Measurements from ENCODE around the gene NPIPB4.
"Not testable (repeated sequence)": the region's sequence is repeated elsewhere in the genome, so short reads cannot be mapped to it uniquely, and the experiment has no call there.

NPIPB4 gene

DNA sequence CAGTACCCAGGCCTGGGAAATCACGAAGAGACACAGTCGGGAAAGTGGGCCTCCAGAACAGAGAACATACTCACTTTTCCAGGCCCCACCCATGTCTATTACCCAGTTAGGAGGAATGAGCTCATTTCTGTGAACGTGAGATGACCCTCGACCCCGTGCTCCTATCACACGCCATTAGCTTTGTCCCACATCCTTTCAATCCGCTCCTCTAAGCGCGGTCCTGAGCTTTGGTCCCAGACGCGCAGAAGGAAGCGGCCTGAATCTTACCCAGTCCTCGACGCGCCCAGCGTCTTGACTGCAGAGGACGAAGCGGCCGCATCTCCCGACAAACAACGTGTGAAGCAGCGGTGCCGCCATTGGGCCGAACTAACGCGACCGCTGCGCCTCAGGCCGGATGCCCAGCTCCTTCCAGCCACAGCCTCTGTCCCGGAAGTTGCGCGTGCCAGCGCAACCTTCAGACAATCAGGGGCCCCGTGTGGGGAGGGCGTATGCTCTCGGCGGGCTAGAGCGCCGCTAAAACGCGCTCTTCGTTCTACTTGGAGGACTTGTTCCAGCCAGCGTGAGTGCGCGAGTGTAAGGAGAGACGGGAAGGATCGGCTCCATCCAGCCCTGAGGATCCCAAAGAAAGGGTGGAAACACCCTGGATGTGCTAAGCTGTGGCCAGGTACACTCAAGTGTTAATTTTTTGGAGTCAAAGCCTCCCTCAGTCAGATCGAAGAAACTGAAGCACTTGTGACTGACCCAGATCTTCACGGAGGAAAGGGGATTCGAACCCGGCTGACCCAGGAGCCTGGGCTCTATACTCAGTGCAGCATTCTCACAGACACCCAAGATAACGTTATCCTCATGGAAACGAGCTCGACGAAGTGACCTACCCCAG, 37.3 kb downstream of the NPIPB4 start:
- Histone ChIP-seq H3K4me3 (ENCODE audit: severe bottlenecking) (peak overlapping the region; percentile 48), H3K27ac (ENCODE audit: poor library complexity, severe bottlenecking) (peak overlapping the region; percentile 37)
- ATAC-seq (ENCODE audit: low read depth): peak; percentile 95
- not testable (repeated sequence) for H3K36me3 ChIP-seq (ENCODE audit: low read depth); H3K27me3 ChIP-seq (ENCODE audit: insufficient read depth, poor library complexity, severe bottlenecking); H3K9me3 ChIP-seq (ENCODE audit: severe bottlenecking); H3K4me1 ChIP-seq (ENCODE audit: insufficient read depth, poor library complexity, severe bottlenecking)
- peak; percentile 52 for DNase-seq (ENCODE audit: low spot score)

GRCh38 chr16:21819617-21820016, 37.9 kb downstream of the NPIPB4 start:
- ATAC-seq (ENCODE audit: low read depth); H3K36me3 ChIP-seq (ENCODE audit: low read depth); H3K4me1 ChIP-seq (ENCODE audit: insufficient read depth, poor library complexity, severe bottlenecking); H3K27me3 ChIP-seq (ENCODE audit: insufficient read depth, poor library complexity, severe bottlenecking); H3K9me3 ChIP-seq (ENCODE audit: severe bottlenecking); DNase-seq (ENCODE audit: low spot score): not testable (repeated sequence)
- H3K27ac ChIP-seq (ENCODE audit: poor library complexity, severe bottlenecking): peak overlapping the region; percentile 37
- peak overlapping the region; percentile 48 for H3K4me3 ChIP-seq (ENCODE audit: severe bottlenecking)

GRCh38 chr16:21817012-21817411, 40.5 kb downstream of the NPIPB4 start:
- H3K27ac ChIP-seq (ENCODE audit: poor library complexity, severe bottlenecking); H3K4me3 ChIP-seq (ENCODE audit: severe bottlenecking); H3K36me3 ChIP-seq (ENCODE audit: low read depth); H3K27me3 ChIP-seq (ENCODE audit: insufficient read depth, poor library complexity, severe bottlenecking); ATAC-seq (ENCODE audit: low read depth); DNase-seq (ENCODE audit: low spot score); H3K9me3 ChIP-seq (ENCODE audit: severe bottlenecking); H3K4me1 ChIP-seq (ENCODE audit: insufficient read depth, poor library complexity, severe bottlenecking): not testable (repeated sequence)

GRCh38 chr16:21815694-21816093, 41.9 kb downstream of the NPIPB4 start:
- not testable (repeated sequence) for DNase-seq (ENCODE audit: low spot score); H3K4me3 ChIP-seq (ENCODE audit: severe bottlenecking); H3K9me3 ChIP-seq (ENCODE audit: severe bottlenecking); H3K27me3 ChIP-seq (ENCODE audit: insufficient read depth, poor library complexity, severe bottlenecking); ATAC-seq (ENCODE audit: low read depth); H3K27ac ChIP-seq (ENCODE audit: poor library complexity, severe bottlenecking); H3K4me1 ChIP-seq (ENCODE audit: insufficient read depth, poor library complexity, severe bottlenecking)
- peaks cover 12% of the 10 kb centered on the region; the same call in 1 of the 2 replicates for H3K36me3 ChIP-seq (ENCODE audit: low read depth)

DNA sequence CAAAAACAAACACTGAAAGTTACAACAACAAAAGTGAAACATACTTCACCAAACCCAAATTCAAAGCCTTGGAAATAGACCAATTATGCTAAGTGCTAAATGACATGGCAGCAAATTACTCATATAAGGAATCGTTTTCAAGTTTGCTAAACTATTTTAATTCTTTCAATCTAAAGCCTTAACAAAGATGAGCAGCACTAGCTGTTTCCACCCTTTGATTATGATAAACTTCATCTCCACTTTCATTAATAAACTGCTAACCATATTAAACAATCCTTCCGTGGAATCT, 55.2 kb downstream of the NPIPB4 start:
- DNase-seq (ENCODE audit: low spot score); H3K9me3 ChIP-seq (ENCODE audit: severe bottlenecking); H3K27me3 ChIP-seq (ENCODE audit: insufficient read depth, poor library complexity, severe bottlenecking); H3K27ac ChIP-seq (ENCODE audit: poor library complexity, severe bottlenecking); H3K36me3 ChIP-seq (ENCODE audit: low read depth); ATAC-seq (ENCODE audit: low read depth); H3K4me3 ChIP-seq (ENCODE audit: severe bottlenecking); H3K4me1 ChIP-seq (ENCODE audit: insufficient read depth, poor library complexity, severe bottlenecking): not testable (repeated sequence)

- TF ChIP-seq CTCF (IDR thresholded peaks at IDR 0.05; ENCODE audit: poor library complexity, severe bottlenecking): peak; percentile 77
- not testable (repeated sequence) for H3K9me3 ChIP-seq (ENCODE audit: severe bottlenecking); H3K36me3 ChIP-seq (ENCODE audit: low read depth); H3K27ac ChIP-seq (ENCODE audit: poor library complexity, severe bottlenecking); DNase-seq (ENCODE audit: low spot score); H3K4me1 ChIP-seq (ENCODE audit: insufficient read depth, poor library complexity, severe bottlenecking); H3K4me3 ChIP-seq (ENCODE audit: severe bottlenecking); H3K27me3 ChIP-seq (ENCODE audit: insufficient read depth, poor library complexity, severe bottlenecking)
- ATAC-seq (ENCODE audit: low read depth): peak; percentile 83
Measured at GRCh38 chr16:21801538-21802374, 55.8 kb downstream of the NPIPB4 start.

- ATAC-seq (ENCODE audit: low read depth): not testable (repeated sequence)
Measured at GRCh38 chr16:21798601-21799000, 59.0 kb downstream of the NPIPB4 start.

GRCh38 chr16:21793310-21793709, 64.2 kb downstream of the NPIPB4 start:
- not testable (repeated sequence) for H3K9me3 ChIP-seq (ENCODE audit: severe bottlenecking); H3K4me3 ChIP-seq (ENCODE audit: severe bottlenecking); H3K27ac ChIP-seq (ENCODE audit: poor library complexity, severe bottlenecking); H3K36me3 ChIP-seq (ENCODE audit: low read depth); DNase-seq (ENCODE audit: low spot score); H3K4me1 ChIP-seq (ENCODE audit: insufficient read depth, poor library complexity, severe bottlenecking); ATAC-seq (ENCODE audit: low read depth); H3K27me3 ChIP-seq (ENCODE audit: insufficient read depth, poor library complexity, severe bottlenecking)

More at GRCh38 chr16:21798601-21799000, 59.0 kb downstream of the NPIPB4 start:
- H3K4me3 ChIP-seq (ENCODE audit: severe bottlenecking); H3K27ac ChIP-seq (ENCODE audit: poor library complexity, severe bottlenecking); H3K4me1 ChIP-seq (ENCODE audit: insufficient read depth, poor library complexity, severe bottlenecking); H3K9me3 ChIP-seq (ENCODE audit: severe bottlenecking); DNase-seq (ENCODE audit: low spot score); H3K27me3 ChIP-seq (ENCODE audit: insufficient read depth, poor library complexity, severe bottlenecking); H3K36me3 ChIP-seq (ENCODE audit: low read depth): not testable (repeated sequence)

GRCh38 chr16:21790506-21790905, 67.0 kb downstream of the NPIPB4 start:
- not testable (repeated sequence) for H3K4me3 ChIP-seq (ENCODE audit: severe bottlenecking); H3K9me3 ChIP-seq (ENCODE audit: severe bottlenecking); H3K4me1 ChIP-seq (ENCODE audit: insufficient read depth, poor library complexity, severe bottlenecking); H3K36me3 ChIP-seq (ENCODE audit: low read depth); H3K27me3 ChIP-seq (ENCODE audit: insufficient read depth, poor library complexity, severe bottlenecking); H3K27ac ChIP-seq (ENCODE audit: poor library complexity, severe bottlenecking); DNase-seq (ENCODE audit: low spot score)
- ATAC-seq (ENCODE audit: low read depth): peak; percentile 99

Measured in RWPE2 (cell line).